Loucy (cell line): ENCODE data around the gene SLC35D3.
"Not testable (repeated sequence)": the region's sequence is repeated elsewhere in the genome, so short reads cannot be mapped to it uniquely, and the experiment has no call there.

ENCODE experiments used
- H2AFZ ChIP-seq: fragments of 200-600 bp; sonication (generic); 2 replicates; pipeline ENCODE4 v1.6.0; 2016; ENCODE audit warnings: antibody characterized with exemption, mild to moderate bottlenecking, low read length, moderate library complexity
- H3F3A ChIP-seq: fragments of 200-600 bp; 2 replicates; pipeline ENCODE4 v1.6.0; 2016; ENCODE audit warnings: antibody characterized with exemption, low read depth, mild to moderate bottlenecking
- H3K27me3 ChIP-seq: fragments of 200-600 bp; sonication (generic); 2 replicates; pipeline ENCODE4 v1.6.1; 2014; ENCODE audit warnings: low read length, mild to moderate bottlenecking; ENCODE audit not compliant: insufficient read depth, poor library complexity, severe bottlenecking
- H3K36me3 ChIP-seq: fragments of 200-600 bp; sonication (generic); 2 replicates; pipeline ENCODE4 v1.6.1; 2016; ENCODE audit warnings: low read length; ENCODE audit not compliant: insufficient read depth
- H3K4me1 ChIP-seq: fragments of 200-600 bp; sonication (generic); 2 replicates; pipeline ENCODE4 v1.5.1; 2014; ENCODE audit warnings: low read length, mild to moderate bottlenecking; ENCODE audit not compliant: insufficient read depth, poor library complexity, severe bottlenecking
- H3K4me2 ChIP-seq: fragments of 200-600 bp; sonication (generic); 2 replicates; pipeline ENCODE4 v1.6.0; 2014; ENCODE audit warnings: antibody characterized with exemption, low read length, low read depth, mild to moderate bottlenecking; ENCODE audit not compliant: poor library complexity, severe bottlenecking
- H3K4me3 ChIP-seq: fragments of 200-600 bp; sonication (generic); 2 replicates; pipeline ENCODE4 v1.5.1; 2014; ENCODE audit warnings: low read length, mild to moderate bottlenecking, mixed read lengths; ENCODE audit not compliant: poor library complexity, severe bottlenecking
- H3K79me2 ChIP-seq: fragments of 200-600 bp; sonication (generic); 2 replicates; pipeline ENCODE4 v1.6.1; 2014; ENCODE audit warnings: low read length; ENCODE audit not compliant: insufficient read depth
- H3K9ac ChIP-seq: fragments of 200-600 bp; sonication (generic); 2 replicates; pipeline ENCODE4 v1.6.0; 2014; ENCODE audit warnings: mild to moderate bottlenecking, low read depth, low read length, moderate library complexity; ENCODE audit not compliant: poor library complexity, severe bottlenecking
- H3K9me2 ChIP-seq: fragments of 200-600 bp; sonication (generic); replicated peaks from 2 replicates; pipeline ENCODE4 v1.6.1; 2016; ENCODE audit warnings: low read depth, low read length, mixed read lengths
- H3K9me3 ChIP-seq: fragments of 200-600 bp; sonication (generic); 2 replicates; pipeline ENCODE4 v1.6.1; 2014; ENCODE audit warnings: mild to moderate bottlenecking, antibody characterized with exemption, low read length, low read depth; ENCODE audit not compliant: insufficient read depth
- H4K20me1 ChIP-seq: fragments of 200-600 bp; sonication (generic); 2 replicates; pipeline ENCODE4 v1.6.0; 2014; ENCODE audit warnings: antibody characterized with exemption, low read length, mild to moderate bottlenecking; ENCODE audit not compliant: insufficient read depth, poor library complexity, severe bottlenecking
- EZH2phosphoT487 ChIP-seq: fragments of 200-600 bp; IDR thresholded peaks from 2 replicates; pipeline ENCODE4 v1.6.1; 2018; ENCODE audit warnings: antibody characterized with exemption, mild to moderate bottlenecking, moderate library complexity, borderline replicate concordance
- TF ChIP-seq, protein P1 (sequence below): fragments of 200-600 bp; sonication (generic); conservative IDR thresholded peaks from 2 replicates; pipeline ENCODE4 v1.5.1; 2014; ENCODE audit warnings: mild to moderate bottlenecking, antibody characterized with exemption, low read length

SLC35D3 gene, protein sequence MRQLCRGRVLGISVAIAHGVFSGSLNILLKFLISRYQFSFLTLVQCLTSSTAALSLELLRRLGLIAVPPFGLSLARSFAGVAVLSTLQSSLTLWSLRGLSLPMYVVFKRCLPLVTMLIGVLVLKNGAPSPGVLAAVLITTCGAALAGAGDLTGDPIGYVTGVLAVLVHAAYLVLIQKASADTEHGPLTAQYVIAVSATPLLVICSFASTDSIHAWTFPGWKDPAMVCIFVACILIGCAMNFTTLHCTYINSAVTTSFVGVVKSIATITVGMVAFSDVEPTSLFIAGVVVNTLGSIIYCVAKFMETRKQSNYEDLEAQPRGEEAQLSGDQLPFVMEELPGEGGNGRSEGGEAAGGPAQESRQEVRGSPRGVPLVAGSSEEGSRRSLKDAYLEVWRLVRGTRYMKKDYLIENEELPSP

DNA sequence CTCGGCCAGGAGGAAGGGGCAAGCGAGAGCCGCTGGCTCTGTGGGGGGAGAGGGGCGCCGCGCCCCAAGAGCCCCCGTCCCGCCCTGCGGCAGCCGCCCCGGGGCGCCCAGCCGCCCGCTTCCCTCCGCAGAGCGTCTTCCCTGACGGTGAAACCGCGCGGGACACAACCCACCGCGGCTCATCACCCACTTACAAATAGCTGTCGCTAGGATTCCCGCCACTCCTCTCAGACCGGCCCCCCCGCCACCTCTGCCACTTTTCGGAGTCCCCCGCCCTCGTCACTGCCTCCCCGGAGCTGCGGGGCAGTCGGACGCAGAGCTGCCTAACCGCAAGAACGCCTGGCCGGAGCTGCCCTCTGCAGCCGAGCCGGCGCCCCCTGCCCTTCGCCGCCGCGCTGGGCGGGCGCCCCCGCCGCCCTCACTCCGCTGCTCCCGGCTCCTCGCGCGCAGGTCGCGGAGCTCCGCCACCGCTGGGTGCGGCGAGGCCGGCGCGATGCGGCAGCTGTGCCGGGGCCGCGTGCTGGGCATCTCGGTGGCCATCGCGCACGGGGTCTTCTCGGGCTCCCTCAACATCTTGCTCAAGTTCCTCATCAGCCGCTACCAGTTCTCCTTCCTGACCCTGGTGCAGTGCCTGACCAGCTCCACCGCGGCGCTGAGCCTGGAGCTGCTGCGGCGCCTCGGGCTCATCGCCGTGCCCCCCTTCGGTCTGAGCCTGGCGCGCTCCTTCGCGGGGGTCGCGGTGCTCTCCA, at the start of gene SLC35D3:
SLC35D3 (plus strand) TSS at position 366 of the 749 bp plus-strand sequence; CDS start at position 494, 128 bp downstream.
- H3F3A ChIP-seq: no peaks in the 10 kb centered on the region
- H3K9me2 ChIP-seq: no peaks in the 10 kb centered on the region
- H3K9me3 ChIP-seq: no peaks in the 10 kb centered on the region
- H4K20me1 ChIP-seq: no peaks in the 10 kb centered on the region
- H3K4me1 ChIP-seq: no peaks in the 10 kb centered on the region
- H3K4me2 ChIP-seq: no peak within 1 kb of the TSS
- H3K36me3 ChIP-seq: no peaks in the 10 kb centered on the region
- no peaks in the 10 kb centered on the region for H3K27me3 ChIP-seq
- H2AFZ ChIP-seq: no peak within 1 kb of the TSS
- no peak within 1 kb of the TSS for H3K9ac ChIP-seq
- TF ChIP-seq, protein P1, sequence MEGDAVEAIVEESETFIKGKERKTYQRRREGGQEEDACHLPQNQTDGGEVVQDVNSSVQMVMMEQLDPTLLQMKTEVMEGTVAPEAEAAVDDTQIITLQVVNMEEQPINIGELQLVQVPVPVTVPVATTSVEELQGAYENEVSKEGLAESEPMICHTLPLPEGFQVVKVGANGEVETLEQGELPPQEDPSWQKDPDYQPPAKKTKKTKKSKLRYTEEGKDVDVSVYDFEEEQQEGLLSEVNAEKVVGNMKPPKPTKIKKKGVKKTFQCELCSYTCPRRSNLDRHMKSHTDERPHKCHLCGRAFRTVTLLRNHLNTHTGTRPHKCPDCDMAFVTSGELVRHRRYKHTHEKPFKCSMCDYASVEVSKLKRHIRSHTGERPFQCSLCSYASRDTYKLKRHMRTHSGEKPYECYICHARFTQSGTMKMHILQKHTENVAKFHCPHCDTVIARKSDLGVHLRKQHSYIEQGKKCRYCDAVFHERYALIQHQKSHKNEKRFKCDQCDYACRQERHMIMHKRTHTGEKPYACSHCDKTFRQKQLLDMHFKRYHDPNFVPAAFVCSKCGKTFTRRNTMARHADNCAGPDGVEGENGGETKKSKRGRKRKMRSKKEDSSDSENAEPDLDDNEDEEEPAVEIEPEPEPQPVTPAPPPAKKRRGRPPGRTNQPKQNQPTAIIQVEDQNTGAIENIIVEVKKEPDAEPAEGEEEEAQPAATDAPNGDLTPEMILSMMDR: no peak
- no peak for TF ChIP-seq EZH2phosphoT487
- H3K79me2 ChIP-seq: no peaks in the 10 kb centered on the region
- H3K4me3 ChIP-seq: no peak within 1 kb of the TSS

DNA sequence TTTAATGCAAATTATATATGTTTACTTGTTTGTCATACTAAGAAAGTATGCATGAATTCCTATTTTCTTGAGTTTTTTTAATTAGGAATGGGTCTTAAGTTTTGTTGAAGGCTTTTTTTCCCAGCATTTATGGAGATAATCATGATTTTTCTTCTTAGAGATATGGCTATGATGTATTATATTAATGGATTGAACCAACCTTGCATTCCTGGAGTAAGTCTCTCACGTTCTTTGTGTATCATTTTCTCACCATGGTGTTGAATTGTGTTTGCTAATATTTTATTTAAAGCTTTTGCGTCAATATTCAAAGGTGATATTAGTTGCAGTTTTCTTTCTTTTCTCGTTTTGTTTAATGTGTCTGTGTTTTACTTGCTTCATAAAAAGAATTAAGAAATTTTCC, 48.4 kb upstream of the SLC35D3 start:
- no peak overlapping the region for H3K9ac ChIP-seq
- H2AFZ ChIP-seq: no peak overlapping the region
- H3K4me3 ChIP-seq: no peak overlapping the region
- TF ChIP-seq EZH2phosphoT487: no peak
- TF ChIP-seq, protein P1: no peak
- peaks cover 11% of the 10 kb centered on the region; the same call in 1 of the 2 replicates for H3K36me3 ChIP-seq
- no peaks in the 10 kb centered on the region for H3K4me1 ChIP-seq
- H3K79me2 ChIP-seq: no peaks in the 10 kb centered on the region
- peaks cover 9% of the 10 kb centered on the region; the same call in 1 of the 2 replicates for H3K9me3 ChIP-seq
- H3K27me3 ChIP-seq: no peaks in the 10 kb centered on the region
- H3K4me2 ChIP-seq: no peak overlapping the region
- H3K9me2 ChIP-seq: no peaks in the 10 kb centered on the region
- no peaks in the 10 kb centered on the region for H3F3A ChIP-seq
- no peaks in the 10 kb centered on the region for H4K20me1 ChIP-seq

DNA sequence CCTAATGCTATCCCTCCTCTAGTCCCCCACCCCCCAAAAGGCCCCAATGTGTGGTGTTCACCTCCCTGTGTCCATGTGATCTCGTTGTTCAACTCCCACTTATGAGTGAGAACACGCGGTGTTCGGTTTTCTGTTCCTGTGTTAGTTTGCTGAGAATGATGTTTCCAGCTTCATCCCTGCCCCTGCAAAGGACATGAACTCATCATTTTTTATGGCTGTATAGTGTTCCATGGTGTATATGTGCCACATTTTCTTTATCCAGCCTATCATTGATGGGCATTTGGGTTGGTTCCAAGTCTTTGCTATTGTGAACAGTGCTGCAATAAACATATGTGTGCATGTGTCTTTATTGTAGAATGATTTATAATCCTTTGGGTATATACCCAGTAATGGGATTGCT, 45.6 kb upstream of the SLC35D3 start:
- not testable (repeated sequence) for H4K20me1 ChIP-seq, H3K27me3 ChIP-seq, H3K4me2 ChIP-seq, H3F3A ChIP-seq, H3K4me3 ChIP-seq, H2AFZ ChIP-seq, H3K9me3 ChIP-seq, H3K79me2 ChIP-seq, H3K9ac ChIP-seq, H3K4me1 ChIP-seq, H3K9me2 ChIP-seq
- H3K36me3 ChIP-seq: peaks cover 11% of the 10 kb centered on the region; the same call in 1 of the 2 replicates
